Fibroblast of lung (primary cell): ENCODE measurements around the gene LYRM2. TPM values are rescaled to one million over a fixed set of nuclear protein-coding genes. Genes with fewer than 3 reads are reported as not detected.
"Not testable (repeated sequence)": the region's sequence is repeated elsewhere in the genome, so short reads cannot be mapped to it uniquely, and the experiment has no call there.

Experiments
- DNase-seq, 2 donors: peaks; one replicate each; pipeline versions ENCODE4 v3.0.0 to v3.0.0-alpha.2; 2010; ENCODE audit warnings: low read depth in 2 of 2
- H2AFZ ChIP-seq: 2 replicates; pipeline ENCODE4 v1.5.1; 2012; ENCODE audit warnings: low read length, control low read depth, inconsistent platforms
- H3K27ac ChIP-seq: 2 replicates; pipeline ENCODE4 v1.5.1; 2011; ENCODE audit warnings: low read length, control low read depth; ENCODE audit not compliant: insufficient read depth
- H3K27me3 ChIP-seq: 2 replicates; pipeline ENCODE4 v1.5.1; 2011; ENCODE audit warnings: mild to moderate bottlenecking, low read length; ENCODE audit not compliant: control insufficient read depth, insufficient read depth
- H3K36me3 ChIP-seq: 2 replicates; pipeline ENCODE4 v1.5.1; 2011; ENCODE audit warnings: low read length; ENCODE audit not compliant: control insufficient read depth, insufficient read depth
- H3K4me1 ChIP-seq: 2 replicates; pipeline ENCODE4 v1.5.1; 2011; ENCODE audit warnings: low read length; ENCODE audit not compliant: control insufficient read depth, insufficient read depth; ENCODE audit errors: extremely low read depth
- H3K4me2 ChIP-seq: 2 replicates; pipeline ENCODE4 v1.5.1; 2011; ENCODE audit warnings: low read length, control low read depth; ENCODE audit not compliant: insufficient read depth; ENCODE audit errors: extremely low read depth
- H3K4me3 ChIP-seq, 4 experiments: fragments of 200-600 bp in 1 of 4; sonication (generic) in 1 of 4; replicated peaks in 1 of 4; 2 replicates each; pipeline ENCODE4 v1.5.1; 2011 to 2016; ENCODE audit warnings: low read length in 4 of 4, low read depth in 3 of 4, mild to moderate bottlenecking in 3 of 4, control low read depth in 2 of 4, inconsistent platforms in 1 of 4, mixed read lengths in 1 of 4; ENCODE audit not compliant: insufficient read depth in 1 of 4; ENCODE audit errors: control extremely low read depth in 1 of 4
- H3K79me2 ChIP-seq: 2 replicates; pipeline ENCODE4 v1.5.1; 2012; ENCODE audit warnings: mild to moderate bottlenecking, low read length, inconsistent platforms; ENCODE audit not compliant: control insufficient read depth, insufficient read depth
- H3K9ac ChIP-seq: 2 replicates; pipeline ENCODE4 v1.5.1; 2011; ENCODE audit warnings: mild to moderate bottlenecking, low read length, control low read depth; ENCODE audit not compliant: insufficient read depth
- H3K9me3 ChIP-seq: 2 replicates; pipeline ENCODE4 v1.5.1; 2012; ENCODE audit warnings: low read depth, low read length; ENCODE audit not compliant: control insufficient read depth, insufficient read depth
- H4K20me1 ChIP-seq: 2 replicates; pipeline ENCODE4 v1.5.1; 2011; ENCODE audit warnings: low read length; ENCODE audit not compliant: control insufficient read depth, insufficient read depth; ENCODE audit errors: extremely low read depth
- CTCF ChIP-seq, 2 donors: IDR thresholded peaks in 1 of 2; conservative IDR thresholded peaks in 1 of 2; 1 replicate in 1 of 2; 2 replicates in 1 of 2; pipeline ENCODE4 v1.5.1; 2011 to 2012; ENCODE audit warnings: low read length in 2 of 2, control low read depth in 1 of 2, inconsistent platforms in 1 of 2, low read depth in 1 of 2, mild to moderate bottlenecking in 1 of 2
- EZH2 ChIP-seq: IDR thresholded peaks from 2 replicates; pipeline ENCODE4 v1.5.1; 2012; ENCODE audit warnings: low read length, control low read depth, mild to moderate bottlenecking; ENCODE audit errors: missing control alignments
- polyA plus RNA-seq, 2 donors: library from polyadenylated mRNA; depleted of rRNA in 1 of 2; stranded (reverse) in 1 of 2; unstranded in 1 of 2; fragments of >200 nt; gene quantifications; 2 replicates each; pipeline ENCODE4 v1.2.1, GENCODE V29; 2011 to 2012; ENCODE audit warnings: missing spikeins in 1 of 2
- total RNA-seq: library from RNA; depleted of rRNA; stranded (reverse); fragments of >200 nt; gene quantifications from 2 replicates; pipeline ENCODE4 v1.2.1, GENCODE V29; 2014

Gene LYRM2
- total and polyA plus RNA-seq, 2 donors (not counting 1 experiment from before 2014, with no cell fraction given) = 27.4 to 66.1 TPM

GRCh38 chr6:89637960-89638319 is 607 bp downstream of the LYRM2 start:
- Histone ChIP-seq H3K36me3 (peaks cover 2% of the 10 kb centered on the region), H3K27me3 (no peaks in the 10 kb centered on the region), H3K9me3 (no peaks in the 10 kb centered on the region), H3K27ac (peak overlapping the region; percentile 90), H3K4me1 (peaks cover 3% of the 10 kb centered on the region), H3K4me3 (peak overlapping the region; percentile 57 to 94 (median 73)), H3K9ac (peak overlapping the region; percentile 88), H3K4me2 (peak overlapping the region; percentile 29), H3K79me2 (peaks cover 2% of the 10 kb centered on the region), H2AFZ (peak overlapping the region; percentile 54), H4K20me1 (no peaks in the 10 kb centered on the region)
- no peak for DNase-seq
- TF ChIP-seq CTCF (conservative IDR thresholded peaks at IDR 0.05 in 1 of 2, IDR thresholded peaks at IDR 0.05 in 1 of 2; ENCODE audit: low read depth in 1 of 2, low read length in 2 of 2) (no peak), EZH2 (no peak)

DNA sequence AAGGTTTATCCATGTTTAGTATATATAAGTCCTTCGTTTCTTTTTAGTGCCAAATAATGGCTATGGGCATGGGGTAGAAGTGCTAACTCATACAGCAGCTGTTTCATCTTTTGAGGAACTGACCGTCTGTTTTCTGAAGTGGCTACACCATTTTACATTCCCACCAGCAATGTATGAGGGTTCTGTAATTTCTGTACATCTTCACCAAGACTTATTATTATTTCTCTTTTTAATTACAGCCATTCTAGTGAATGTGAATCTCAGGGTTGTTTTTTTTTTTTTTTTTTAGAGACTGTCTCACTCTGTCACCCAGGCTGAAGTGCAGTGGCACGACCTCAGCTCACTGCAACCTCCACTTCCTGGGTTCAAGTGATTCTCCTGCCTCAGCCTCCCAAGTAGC is 2.1 kb downstream of the LYRM2 start:
- not testable (repeated sequence) for H3K4me1 ChIP-seq, H3K79me2 ChIP-seq, H3K4me3 ChIP-seq, H3K9ac ChIP-seq, H3K4me2 ChIP-seq, H3K9me3 ChIP-seq, H3K36me3 ChIP-seq, H2AFZ ChIP-seq, H3K27me3 ChIP-seq, H4K20me1 ChIP-seq, DNase-seq, H3K27ac ChIP-seq

DNA sequence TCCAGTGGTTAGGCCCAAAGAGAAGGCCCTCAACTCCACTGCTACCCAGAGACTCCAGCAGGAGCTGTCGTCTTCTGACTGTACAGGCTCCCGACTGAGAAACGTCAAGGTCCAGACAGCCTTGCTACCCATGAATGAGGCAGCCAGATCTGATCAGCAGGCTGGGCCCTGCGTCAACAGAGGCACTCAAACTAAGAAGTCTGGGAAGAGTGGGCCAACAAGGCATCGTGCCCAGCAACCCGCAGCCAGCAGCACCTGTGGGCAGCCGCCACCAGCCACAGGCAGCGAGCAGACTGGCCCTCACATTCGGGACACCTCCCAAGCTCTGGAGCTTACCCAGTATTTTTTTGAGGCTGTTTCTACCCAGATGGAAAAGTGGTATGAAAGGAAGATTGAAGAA is 8.1 kb downstream of the LYRM2 start:
- Histone ChIP-seq H3K4me2 (no peak overlapping the region), H2AFZ (no peak overlapping the region), H4K20me1 (no peaks in the 10 kb centered on the region), H3K4me3 (no peak overlapping the region), H3K9ac (no peak overlapping the region), H3K27me3 (no peaks in the 10 kb centered on the region), H3K79me2 (no peaks in the 10 kb centered on the region), H3K27ac (no peak overlapping the region), H3K9me3 (no peaks in the 10 kb centered on the region), H3K4me1 (no peaks in the 10 kb centered on the region), H3K36me3 (no peaks in the 10 kb centered on the region)
- TF ChIP-seq CTCF (conservative IDR thresholded peaks at IDR 0.05 in 1 of 2, IDR thresholded peaks at IDR 0.05 in 1 of 2; ENCODE audit: low read depth in 1 of 2, low read length in 2 of 2) (no peak), EZH2 (no peak)
- no peak for DNase-seq
